HG02981 (cell line): Measurements from ENCODE around the gene OR2K2.
"Not testable (repeated sequence)": the region's sequence is repeated elsewhere in the genome, so short reads cannot be mapped to it uniquely, and the experiment has no call there.

ENCODE experiments used
- ATAC-seq: cut with Tn5 transposase; IDR thresholded peaks from one replicate; pipeline ENCODE4 v1.9.1; 2021; ENCODE audit warnings: mild to moderate bottlenecking, moderate library complexity; ENCODE audit not compliant: unreplicated experiment

Gene OR2K2

GRCh38 chr9:111330124-111330523, at the start of gene OR2K2:
Gene OR2K2 (minus strand): TSS chr9:111330224. CDS start chr9:111328433, 1,791 bp downstream.
- no peak for ATAC-seq

- ATAC-seq = no peak
Observed at GRCh38 chr9:111375817-111376564, 46.0 kb upstream of the OR2K2 start.

- ATAC-seq = no peak
Observed at GRCh38 chr9:111375062-111375461, 45.0 kb upstream of the OR2K2 start.

GRCh38 chr9:111372297-111372696, 42.3 kb upstream of the OR2K2 start:
- ATAC-seq = no peak

GRCh38 chr9:111366978-111367377, 37.0 kb upstream of the OR2K2 start:
- ATAC-seq = no peak

GRCh38 chr9:111362526-111362925, 32.5 kb upstream of the OR2K2 start:
- ATAC-seq = no peak

GRCh38 chr9:111360881-111361280, 30.9 kb upstream of the OR2K2 start:
- no peak for ATAC-seq

- ATAC-seq = no peak
Observed at GRCh38 chr9:111356481-111357244, 26.6 kb upstream of the OR2K2 start.

- ATAC-seq = no peak
Observed at GRCh38 chr9:111352545-111352944, 22.5 kb upstream of the OR2K2 start.

GRCh38 chr9:111350556-111350955, 20.5 kb upstream of the OR2K2 start:
- ATAC-seq = no peak

GRCh38 chr9:111349766-111350165, 19.7 kb upstream of the OR2K2 start:
- ATAC-seq = no peak

- no peak for ATAC-seq
Observed at GRCh38 chr9:111348821-111349271, 18.8 kb upstream of the OR2K2 start.

- ATAC-seq = not testable (repeated sequence)
Observed at GRCh38 chr9:111334318-111334863, 4.4 kb upstream of the OR2K2 start.

GRCh38 chr9:111320631-111321030, 9.4 kb downstream of the OR2K2 start:
- ATAC-seq = no peak

- no peak for ATAC-seq
Observed at GRCh38 chr9:111316796-111317195, 13.2 kb downstream of the OR2K2 start.

GRCh38 chr9:111305914-111306313, 24.1 kb downstream of the OR2K2 start:
- ATAC-seq = no peak

GRCh38 chr9:111304000-111304399, 26.0 kb downstream of the OR2K2 start:
- ATAC-seq = not testable (repeated sequence)

GRCh38 chr9:111301195-111301594, 28.8 kb downstream of the OR2K2 start:
- no peak for ATAC-seq

- ATAC-seq = no peak
Observed at GRCh38 chr9:111300140-111300735, 29.8 kb downstream of the OR2K2 start.

GRCh38 chr9:111299599-111299966, 30.4 kb downstream of the OR2K2 start:
- not testable (repeated sequence) for ATAC-seq
